Adrenal gland (tissue), 12 donors: Measurements from ENCODE around the gene MAS1. TPM values are rescaled to one million over a fixed set of nuclear protein-coding genes. Genes with fewer than 3 reads are reported as not detected.
A peak's percentile ranks its signal among the peaks of the same experiment; 100 is the strongest.

Experiments used
- DNase-seq, 7 donors: peaks; one replicate each; pipeline ENCODE4 v3.0.0-alpha.2; 2019 to 2020
- H3K27ac ChIP-seq, 5 donors: fragments of 200-600 bp; sonication (generic) in 4 of 5; 1 replicate in 3 of 5; 2 replicates in 2 of 5; pipeline versions ENCODE4 v1.5.1 to v1.8.0; 2016 to 2020; ENCODE audit warnings: mild to moderate bottlenecking in 1 of 5
- H3K27me3 ChIP-seq: fragments of 200-600 bp; 2 replicates; pipeline ENCODE4 v1.8.0; 2021
- H3K36me3 ChIP-seq, 2 donors: fragments of 200-600 bp; replicated peaks in 1 of 2; 1 replicate in 1 of 2; 2 replicates in 1 of 2; pipeline versions ENCODE4 v1.5.1 to v1.8.0; 2018 to 2022
- H3K4me1 ChIP-seq, 2 donors: fragments of 200-600 bp; replicated peaks in 1 of 2; 1 replicate in 1 of 2; 2 replicates in 1 of 2; pipeline versions ENCODE4 v1.5.1 to v1.8.0; 2018 to 2021
- H3K4me3 ChIP-seq, 4 donors: fragments of 200-600 bp; sonication (generic) in 3 of 4; one replicate each; pipeline ENCODE4 v1.5.1; 2016 to 2018
- H3K9me3 ChIP-seq, 3 donors: fragments of 200-600 bp; sonication (generic) in 1 of 3; replicated peaks in 1 of 3; 1 replicate in 2 of 3; 2 replicates in 1 of 3; pipeline versions ENCODE4 v1.5.1 to v1.8.0; 2016 to 2021
- POLR2A ChIP-seq, 2 donors: fragments of 450-650 bp; IDR thresholded peaks; one replicate each; pipeline ENCODE4 v1.6.1; 2017; ENCODE audit warnings: antibody characterized with exemption in 2 of 2, mild to moderate bottlenecking in 2 of 2, moderate library complexity in 1 of 2
- whole genome bisulfite sequencing, 4 donors: extraction: QIAGEN DNeasy Blood & Tissue Kit in 2 of 4; methylation state at CpG; one replicate each; pipeline versions ENCODE4 v1.1.5 to v1.1.7; 2013 to 2017; 5-methylcytosine and 5-hydroxymethylcytosine counted together
- intact Hi-C, 2 donors: fragments of 100-400 bp; cut with DNase I; formaldehyde crosslinking; loops; one replicate each; pipeline versions ENCODE4 v1.14.1 to v1.15.0; 2022 to 2023
- polyA plus RNA-seq, 3 donors: library from polyadenylated mRNA; stranded (reverse); fragments of 200-250 nt in 2 of 3; fragments of 350-450 nt in 1 of 3; fragmentation: Illumina TruSeq in 1 of 3; extraction: RNeasy Lipid Tissue Mini Kit (QIAGEN cat#74804) in 1 of 3; gene quantifications; one replicate each; pipeline ENCODE4 v1.2.3, GENCODE V29; 2013 to 2014
- total RNA-seq, 9 donors: library from RNA; depleted of rRNA in 4 of 9; stranded (reverse); fragments of >200 nt in 4 of 9; fragments of 120-200 nt in 1 of 9; fragmentation: NEBNext Ultra II Directional in 1 of 9; extraction: Animal tissue kit (Norgen Biotek cat#: 25700) in 1 of 9; gene quantifications; one replicate each; pipeline versions ENCODE4 v1.1.0 to v1.2.4, GENCODE V29; 2013 to 2023
- TF ChIP-seq, protein P1 (sequence below), 6 experiments: fragments of 450-650 bp in 4 of 6; fragments of 200-600 bp in 2 of 6; sonication (generic) in 1 of 6; IDR thresholded peaks; 1 replicate in 5 of 6; 2 replicates in 1 of 6; pipeline versions ENCODE4 v1.5.1 to v1.8.0; 2016 to 2021; ENCODE audit warnings: antibody characterized with exemption in 6 of 6, mild to moderate bottlenecking in 2 of 6, moderate library complexity in 1 of 6
- donor health status: healthy with polysubstance abuse.
- donor health status: Bipolar disorder and iron deficiency.
- donor health status: DM: yes; HTN: yes; CAD: no.
- donor health status: DM: no; HTN: no; CAD: no.
- donor health status: DM: no; HTN: no; CAD: no.
- donor health status: DM: yes; HTN: yes; CAD: no.

MAS1 gene
- total and polyA plus RNA-seq, 12 donors: under 0.01 TPM; not detected in 10

DNA sequence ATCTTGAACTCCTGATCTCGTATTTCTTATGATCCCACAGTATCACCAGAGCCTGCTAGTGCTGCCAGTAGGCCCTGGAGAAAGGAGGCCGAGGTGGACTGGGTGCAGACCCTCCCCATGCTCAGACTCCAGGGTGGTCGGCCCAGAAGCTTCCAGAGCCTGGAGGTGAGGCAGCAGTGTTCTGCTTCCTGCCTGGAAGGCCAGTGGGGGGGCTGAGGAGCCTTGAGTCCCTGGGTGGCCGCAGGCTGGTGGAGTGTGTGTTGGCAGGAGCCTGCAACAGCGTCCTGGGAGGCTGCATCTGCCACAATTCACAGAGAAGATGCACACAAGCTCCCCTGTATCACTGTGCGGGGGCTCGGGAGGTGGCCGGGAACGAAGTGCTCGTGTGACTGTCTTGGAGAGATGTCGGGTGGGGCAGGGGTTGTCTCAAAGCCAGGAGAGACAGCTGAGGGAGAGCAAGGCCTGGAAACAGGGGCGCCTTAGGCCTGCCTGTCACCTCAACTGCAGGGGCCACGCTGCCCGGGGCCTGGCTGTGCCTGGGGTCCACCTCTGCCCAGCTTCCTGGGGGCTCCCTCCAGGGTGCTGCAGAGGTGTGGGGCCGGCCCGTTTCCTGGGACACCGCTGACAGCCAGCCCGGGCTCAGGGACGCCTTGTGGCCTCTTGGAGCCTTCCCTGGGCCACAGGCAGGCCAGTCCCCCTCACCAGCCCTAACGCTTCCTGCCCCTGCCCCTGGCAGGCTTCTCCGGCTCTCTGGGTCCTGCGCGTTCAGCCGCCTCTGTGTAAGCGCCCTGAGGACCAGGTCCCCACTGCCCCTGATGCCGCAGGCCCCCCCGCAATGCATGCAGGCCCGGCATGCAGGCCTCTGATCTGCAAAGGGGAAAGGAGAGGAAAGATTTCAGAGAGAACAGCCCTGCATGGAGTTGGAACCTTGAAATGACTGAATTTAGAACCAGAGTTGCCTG is 24.2 kb upstream of the MAS1 start:
- no peak for DNase-seq
- H3K9me3 ChIP-seq: peaks cover 0 to 6% (median 0%) of the 10 kb centered on the region in 3 donors
- H3K27me3 ChIP-seq: peaks cover 7% of the 10 kb centered on the region
- no peaks in the 10 kb centered on the region for H3K4me1 ChIP-seq
- H3K36me3 ChIP-seq: no peaks in the 10 kb centered on the region
- intact Hi-C loops: loop anchor here (5.0 to 10.0 kb wide), 4 partner anchors 76 to 588 kb away; no protein-coding TSS in a partner anchor
- TF ChIP-seq, protein P1, sequence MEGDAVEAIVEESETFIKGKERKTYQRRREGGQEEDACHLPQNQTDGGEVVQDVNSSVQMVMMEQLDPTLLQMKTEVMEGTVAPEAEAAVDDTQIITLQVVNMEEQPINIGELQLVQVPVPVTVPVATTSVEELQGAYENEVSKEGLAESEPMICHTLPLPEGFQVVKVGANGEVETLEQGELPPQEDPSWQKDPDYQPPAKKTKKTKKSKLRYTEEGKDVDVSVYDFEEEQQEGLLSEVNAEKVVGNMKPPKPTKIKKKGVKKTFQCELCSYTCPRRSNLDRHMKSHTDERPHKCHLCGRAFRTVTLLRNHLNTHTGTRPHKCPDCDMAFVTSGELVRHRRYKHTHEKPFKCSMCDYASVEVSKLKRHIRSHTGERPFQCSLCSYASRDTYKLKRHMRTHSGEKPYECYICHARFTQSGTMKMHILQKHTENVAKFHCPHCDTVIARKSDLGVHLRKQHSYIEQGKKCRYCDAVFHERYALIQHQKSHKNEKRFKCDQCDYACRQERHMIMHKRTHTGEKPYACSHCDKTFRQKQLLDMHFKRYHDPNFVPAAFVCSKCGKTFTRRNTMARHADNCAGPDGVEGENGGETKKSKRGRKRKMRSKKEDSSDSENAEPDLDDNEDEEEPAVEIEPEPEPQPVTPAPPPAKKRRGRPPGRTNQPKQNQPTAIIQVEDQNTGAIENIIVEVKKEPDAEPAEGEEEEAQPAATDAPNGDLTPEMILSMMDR (IDR thresholded peaks at IDR 0.05): no peak
- no peak for TF ChIP-seq POLR2A (IDR thresholded peaks at IDR 0.05)
- H3K4me3 ChIP-seq: no peak overlapping the region
- H3K27ac ChIP-seq: no peak overlapping the region
- WGBS, 4 donors: 89 to 96% (median 94%) methylated on average over 17 to 28 of the region's 28 CpGs

DNA sequence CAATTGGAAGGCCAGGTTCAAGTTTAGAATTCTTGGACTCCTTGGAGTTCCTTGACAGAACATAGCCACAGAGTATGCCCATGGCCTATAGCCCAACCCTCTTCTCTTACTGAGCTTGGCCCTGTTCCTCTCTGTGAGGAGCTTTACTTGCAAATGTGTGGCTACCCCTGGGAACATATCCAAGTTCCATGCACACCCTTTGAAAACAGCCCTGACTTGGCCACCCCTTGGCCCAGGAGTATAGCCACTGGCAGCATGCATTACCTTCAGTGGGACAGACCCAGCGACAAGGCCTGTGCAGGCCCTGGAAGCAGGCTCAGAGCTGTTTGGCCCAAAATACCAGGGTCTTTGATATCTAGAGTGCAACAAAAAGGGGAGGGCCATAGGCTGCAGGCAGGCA is 19.5 kb upstream of the MAS1 start:
- Histone ChIP-seq H3K9me3 (peaks cover 0 to 6% (median 0%) of the 10 kb centered on the region in 3 donors), H3K27ac (no peak overlapping the region), H3K27me3 (no peaks in the 10 kb centered on the region), H3K36me3 (no peaks in the 10 kb centered on the region), H3K4me3 (no peak overlapping the region), H3K4me1 (no peaks in the 10 kb centered on the region)
- intact Hi-C loops: loop anchor here in 1 of 2 donors (10.0 kb wide), 1 partner anchor 664 kb away; no protein-coding TSS in a partner anchor
- DNase-seq: no peak
- WGBS, 4 donors: 86 to 94% (median 91%) methylated on average over 1 of the region's 1 CpG; no CpG with 5 or more reads in 1 of the 4 donors
- TF ChIP-seq POLR2A (IDR thresholded peaks at IDR 0.05): no peak
- TF ChIP-seq, protein P1 (IDR thresholded peaks at IDR 0.05): no peak

DNA sequence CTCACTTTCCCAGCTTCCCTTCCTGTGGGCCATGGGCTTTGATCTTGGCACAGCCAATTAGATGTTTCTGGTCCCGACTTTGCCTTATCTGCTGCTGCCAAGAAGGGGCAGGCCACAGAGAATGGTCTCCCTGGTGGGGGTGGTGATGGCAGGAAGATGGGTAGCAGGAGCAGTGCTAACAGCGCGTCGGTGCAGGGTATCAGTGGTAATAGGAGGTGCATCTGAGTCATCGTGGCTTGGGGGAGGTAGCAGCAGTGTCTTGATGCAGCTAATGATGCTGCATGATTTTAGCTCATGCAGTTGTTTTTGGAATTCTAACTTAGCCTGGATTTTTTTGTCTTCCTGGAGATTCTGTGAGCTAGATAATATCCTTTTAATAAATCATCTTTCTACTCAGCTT is 18.9 kb upstream of the MAS1 start:
- WGBS, 4 donors: 82 to 94% (median 89%) methylated on average over 4 to 5 of the region's 5 CpGs

DNA sequence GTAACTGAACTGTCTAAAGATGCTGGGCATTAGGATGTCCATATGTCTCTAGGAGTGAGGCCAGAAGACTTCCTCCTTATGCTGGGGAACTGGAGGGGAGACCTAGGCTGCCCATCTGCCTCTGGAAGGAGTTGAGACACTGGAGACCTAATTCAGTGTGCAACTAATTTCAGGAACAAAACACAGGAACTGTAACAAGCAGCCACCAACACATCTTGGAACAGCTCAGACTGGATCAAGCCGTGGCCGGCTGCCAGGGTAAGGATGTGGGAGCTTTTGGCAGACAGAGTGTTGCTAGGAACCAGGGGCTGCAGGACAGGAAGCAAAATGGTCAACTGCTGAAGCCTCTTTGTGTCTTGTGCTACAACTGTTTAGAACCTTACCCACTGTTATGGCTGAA is 16.4 kb upstream of the MAS1 start:
- H3K27me3 ChIP-seq: no peaks in the 10 kb centered on the region
- H3K27ac ChIP-seq: no peak overlapping the region
- no peak overlapping the region for H3K4me3 ChIP-seq
- intact Hi-C loops: loop anchor here in 1 of 2 donors (10.0 kb wide), 1 partner anchor 660 kb away; no protein-coding TSS in a partner anchor
- H3K4me1 ChIP-seq: no peaks in the 10 kb centered on the region
- H3K36me3 ChIP-seq: no peaks in the 10 kb centered on the region
- TF ChIP-seq, protein P1 (IDR thresholded peaks at IDR 0.05): no peak
- TF ChIP-seq POLR2A (IDR thresholded peaks at IDR 0.05): no peak
- WGBS, 4 donors: 56 to 68% (median 61%) methylated on average over 2 of the region's 2 CpGs
- DNase-seq: peak in 3 of 7 donors; percentile 13 to 31 (median 29)
- peaks cover 0 to 6% (median 0%) of the 10 kb centered on the region in 3 donors for H3K9me3 ChIP-seq

More for the DNA sequence above, 18.9 kb upstream of the MAS1 start:
- Histone ChIP-seq H3K4me1 (no peaks in the 10 kb centered on the region), H3K27me3 (no peaks in the 10 kb centered on the region), H3K4me3 (no peak overlapping the region), H3K9me3 (peaks cover 0 to 6% (median 0%) of the 10 kb centered on the region in 3 donors), H3K36me3 (no peaks in the 10 kb centered on the region), H3K27ac (no peak overlapping the region)
- no peak for TF ChIP-seq POLR2A (IDR thresholded peaks at IDR 0.05)
- TF ChIP-seq, protein P1 (IDR thresholded peaks at IDR 0.05): no peak
- DNase-seq: no peak
- intact Hi-C loops: loop anchor here in 1 of 2 donors (10.0 kb wide), 1 partner anchor 663 kb away; no protein-coding TSS in a partner anchor
